Lower leg skin (tissue), 4 donors: ENCODE results near the gene DSTN. TPM values are rescaled to one million over a fixed set of nuclear protein-coding genes. Genes with fewer than 3 reads are reported as not detected.
A peak's percentile ranks its signal among the peaks of the same experiment; 100 is the strongest.

Source experiments
- DNase-seq, 2 donors: peaks; one replicate each; pipeline ENCODE4 v3.0.0-alpha.2; 2019; ENCODE audit warnings: low spot score in 2 of 2
- H3K4me3 ChIP-seq: fragments of 200-600 bp; sonication (generic); 2 replicates; pipeline ENCODE4 v1.5.1; 2017; ENCODE audit warnings: mild to moderate bottlenecking, low read depth; ENCODE audit not compliant: poor library complexity, severe bottlenecking
- POLR2A ChIP-seq, 2 donors: fragments of 450-650 bp; IDR thresholded peaks; one replicate each; pipeline ENCODE4 v1.6.1; 2016 to 2017; ENCODE audit warnings: antibody characterized with exemption in 2 of 2, mild to moderate bottlenecking in 1 of 2, moderate library complexity in 1 of 2
- WGBS, 2 donors: methylation state at CpG; one replicate each; pipeline ENCODE4 v1.1.5; 2018; 5-methylcytosine and 5-hydroxymethylcytosine counted together
- intact Hi-C: fragments of 100-400 bp; cut with DNase I; formaldehyde crosslinking; loops from one replicate; pipeline ENCODE4 v1.15.0; 2023; ENCODE audit warnings: low total_unique reads
- total RNA-seq, 4 donors: library from RNA; depleted of rRNA; stranded (reverse); fragments of >200 nt; gene quantifications; one replicate each; pipeline ENCODE4 v1.1.0, GENCODE V29; 2016
- TF ChIP-seq, protein P1 (sequence below), 3 donors: fragments of 450-650 bp; IDR thresholded peaks; one replicate each; pipeline ENCODE4 v1.5.1; 2016; ENCODE audit warnings: antibody characterized with exemption in 3 of 3, mild to moderate bottlenecking in 3 of 3, moderate library complexity in 2 of 3

DSTN gene
- total RNA-seq, 4 donors from 2014 or later, result 237 to 335 (median 290) TPM

DNA sequence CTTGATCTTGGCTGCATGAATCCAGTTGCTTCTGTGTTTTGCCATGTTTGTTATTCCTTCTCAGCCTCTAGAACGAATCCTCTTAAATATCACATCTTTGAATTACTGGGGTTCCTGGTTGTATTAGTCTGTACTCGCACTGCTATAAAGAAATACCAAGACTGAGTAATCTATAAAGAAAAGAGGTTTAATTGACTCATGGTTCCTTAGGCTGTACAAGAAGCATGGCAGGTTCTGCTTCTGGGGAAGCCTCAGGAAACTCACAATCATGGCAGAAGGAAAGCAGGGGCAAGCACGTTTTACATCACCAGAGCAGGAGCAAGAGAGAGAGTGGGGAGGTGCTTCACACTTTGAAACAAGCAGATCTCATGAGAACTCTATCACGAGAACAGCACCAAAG, 20.7 kb upstream of the DSTN start:
- H3K4me3 ChIP-seq, result no peak overlapping the region
- 65 to 71% methylated on average over 4 of the region's 4 CpGs for WGBS, 2 donors
- intact Hi-C loops, result no loop called here
- DNase-seq, result no peak
- TF ChIP-seq, protein P1, sequence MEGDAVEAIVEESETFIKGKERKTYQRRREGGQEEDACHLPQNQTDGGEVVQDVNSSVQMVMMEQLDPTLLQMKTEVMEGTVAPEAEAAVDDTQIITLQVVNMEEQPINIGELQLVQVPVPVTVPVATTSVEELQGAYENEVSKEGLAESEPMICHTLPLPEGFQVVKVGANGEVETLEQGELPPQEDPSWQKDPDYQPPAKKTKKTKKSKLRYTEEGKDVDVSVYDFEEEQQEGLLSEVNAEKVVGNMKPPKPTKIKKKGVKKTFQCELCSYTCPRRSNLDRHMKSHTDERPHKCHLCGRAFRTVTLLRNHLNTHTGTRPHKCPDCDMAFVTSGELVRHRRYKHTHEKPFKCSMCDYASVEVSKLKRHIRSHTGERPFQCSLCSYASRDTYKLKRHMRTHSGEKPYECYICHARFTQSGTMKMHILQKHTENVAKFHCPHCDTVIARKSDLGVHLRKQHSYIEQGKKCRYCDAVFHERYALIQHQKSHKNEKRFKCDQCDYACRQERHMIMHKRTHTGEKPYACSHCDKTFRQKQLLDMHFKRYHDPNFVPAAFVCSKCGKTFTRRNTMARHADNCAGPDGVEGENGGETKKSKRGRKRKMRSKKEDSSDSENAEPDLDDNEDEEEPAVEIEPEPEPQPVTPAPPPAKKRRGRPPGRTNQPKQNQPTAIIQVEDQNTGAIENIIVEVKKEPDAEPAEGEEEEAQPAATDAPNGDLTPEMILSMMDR (IDR thresholded peaks at IDR 0.05), result no peak
- no peak for TF ChIP-seq POLR2A (IDR thresholded peaks at IDR 0.05)

DNA sequence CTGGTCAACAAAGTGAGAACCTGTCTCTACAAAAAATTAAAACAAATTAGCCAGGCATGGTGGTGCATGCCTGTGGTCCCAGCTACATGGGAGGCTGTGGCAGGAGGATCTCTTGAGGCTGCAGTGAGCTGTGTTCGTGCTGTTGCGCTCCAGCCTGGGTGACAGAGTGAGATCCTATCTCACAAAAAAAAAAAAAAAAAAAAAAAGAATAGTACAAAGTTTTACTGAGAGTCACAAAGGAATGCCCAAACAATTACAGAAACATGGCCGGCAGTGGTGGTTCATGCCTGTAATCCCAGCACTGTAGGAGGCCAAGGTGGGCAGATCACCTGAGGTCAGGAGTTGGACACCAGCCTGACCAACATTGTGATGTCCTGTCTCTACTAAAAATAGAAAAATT, 14.8 kb upstream of the DSTN start:
- 93 to 100% methylated on average over 3 of the region's 3 CpGs for WGBS, 2 donors

GRCh38 chr20:17556837-17557674, 12.8 kb upstream of the DSTN start:
- no peak overlapping the region for H3K4me3 ChIP-seq
- intact Hi-C loops, result no loop called here
- TF ChIP-seq POLR2A (IDR thresholded peaks at IDR 0.05), result no peak
- TF ChIP-seq, protein P1 (IDR thresholded peaks at IDR 0.05), result no peak
- WGBS, 2 donors, result 24 to 30% methylated on average over 11 of the region's 11 CpGs
- peak; percentile 75 to 94 for DNase-seq

More for the DNA sequence above, 14.8 kb upstream of the DSTN start:
- no peak for DNase-seq
- TF ChIP-seq, protein P1 (IDR thresholded peaks at IDR 0.05), result no peak
- TF ChIP-seq POLR2A (IDR thresholded peaks at IDR 0.05), result no peak
- H3K4me3 ChIP-seq, result no peak overlapping the region
- intact Hi-C loops, result no loop called here

DNA sequence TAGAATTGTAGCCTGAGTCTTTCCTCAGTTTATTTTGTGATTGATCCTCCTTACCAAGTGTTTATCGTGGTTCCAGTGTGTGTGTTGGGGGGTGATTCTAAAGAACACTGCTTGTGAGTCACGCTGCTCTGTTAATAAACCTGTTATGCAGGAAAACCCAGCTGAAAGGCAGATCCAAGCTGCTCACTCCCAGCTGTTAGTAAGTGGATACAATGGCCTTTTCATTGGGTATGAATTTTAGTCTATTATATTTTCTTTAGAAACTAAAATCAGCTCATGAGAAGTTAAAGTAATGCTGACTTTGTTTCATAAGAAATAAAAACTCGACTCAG, 12.2 kb upstream of the DSTN start:
- TF ChIP-seq POLR2A (IDR thresholded peaks at IDR 0.05), result no peak
- TF ChIP-seq, protein P1 (IDR thresholded peaks at IDR 0.05), result no peak
- WGBS, 2 donors, result 27 to 32% methylated on average over 3 of the region's 3 CpGs
- intact Hi-C loops, result no loop called here
- DNase-seq, result no peak
- no peak overlapping the region for H3K4me3 ChIP-seq

- TF ChIP-seq, protein P1 (IDR thresholded peaks at IDR 0.05), result no peak
- no peak for TF ChIP-seq POLR2A (IDR thresholded peaks at IDR 0.05)
- H3K4me3 ChIP-seq, result no peak overlapping the region
- DNase-seq, result peak in 1 of 2 donors; percentile 51
- WGBS, 2 donors, result 8 to 9% methylated on average over 7 of the region's 7 CpGs
- intact Hi-C loops, result no loop called here
Measured at GRCh38 chr20:17558154-17558940, 11.5 kb upstream of the DSTN start.
